GM12801 (cell line): ENCODE data around the gene NFKBIL1.

Experiments
- TF ChIP-seq, protein P1 (sequence below): IDR thresholded peaks from one replicate; pipeline ENCODE4 v1.5.1; 2011; ENCODE audit warnings: control low read depth; ENCODE audit not compliant: insufficient read length; ENCODE audit errors: extremely low read depth

Gene NFKBIL1

DNA sequence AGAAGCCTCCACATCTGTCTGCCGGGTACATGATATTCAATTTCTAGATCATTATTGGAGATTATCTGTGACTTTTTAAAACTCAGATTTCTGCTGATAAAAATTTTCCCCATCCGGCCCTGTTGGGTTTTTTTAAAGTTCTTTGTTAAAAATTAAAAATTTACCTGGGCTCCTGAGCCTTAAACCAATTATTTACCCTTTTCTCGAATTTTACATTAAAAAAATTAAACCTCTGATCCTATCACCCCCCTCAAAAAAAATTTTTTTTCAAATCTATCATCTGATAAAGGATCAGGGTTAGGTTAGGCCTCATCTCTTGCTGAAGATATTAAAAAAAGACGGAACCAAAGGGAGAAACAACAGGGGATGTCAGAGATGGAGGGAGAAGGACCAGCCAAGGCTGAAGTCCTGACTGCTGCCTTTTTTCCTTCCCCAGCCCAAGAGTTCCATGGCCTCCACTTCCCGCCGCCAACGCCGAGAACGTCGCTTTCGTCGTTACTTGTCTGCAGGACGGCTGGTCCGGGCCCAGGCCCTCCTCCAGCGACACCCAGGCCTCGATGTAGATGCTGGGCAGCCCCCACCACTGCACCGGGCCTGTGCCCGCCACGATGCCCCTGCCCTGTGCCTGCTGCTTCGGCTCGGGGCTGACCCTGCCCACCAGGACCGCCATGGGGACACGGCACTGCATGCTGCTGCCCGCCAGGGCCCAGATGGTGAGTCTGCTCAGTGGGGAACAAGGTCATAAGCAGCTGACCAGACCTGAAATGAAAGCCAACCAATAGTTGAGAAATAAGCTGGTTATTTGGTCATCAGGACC is 527 bp downstream of the NFKBIL1 start:
- TF ChIP-seq, protein P1, sequence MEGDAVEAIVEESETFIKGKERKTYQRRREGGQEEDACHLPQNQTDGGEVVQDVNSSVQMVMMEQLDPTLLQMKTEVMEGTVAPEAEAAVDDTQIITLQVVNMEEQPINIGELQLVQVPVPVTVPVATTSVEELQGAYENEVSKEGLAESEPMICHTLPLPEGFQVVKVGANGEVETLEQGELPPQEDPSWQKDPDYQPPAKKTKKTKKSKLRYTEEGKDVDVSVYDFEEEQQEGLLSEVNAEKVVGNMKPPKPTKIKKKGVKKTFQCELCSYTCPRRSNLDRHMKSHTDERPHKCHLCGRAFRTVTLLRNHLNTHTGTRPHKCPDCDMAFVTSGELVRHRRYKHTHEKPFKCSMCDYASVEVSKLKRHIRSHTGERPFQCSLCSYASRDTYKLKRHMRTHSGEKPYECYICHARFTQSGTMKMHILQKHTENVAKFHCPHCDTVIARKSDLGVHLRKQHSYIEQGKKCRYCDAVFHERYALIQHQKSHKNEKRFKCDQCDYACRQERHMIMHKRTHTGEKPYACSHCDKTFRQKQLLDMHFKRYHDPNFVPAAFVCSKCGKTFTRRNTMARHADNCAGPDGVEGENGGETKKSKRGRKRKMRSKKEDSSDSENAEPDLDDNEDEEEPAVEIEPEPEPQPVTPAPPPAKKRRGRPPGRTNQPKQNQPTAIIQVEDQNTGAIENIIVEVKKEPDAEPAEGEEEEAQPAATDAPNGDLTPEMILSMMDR: no peak

DNA sequence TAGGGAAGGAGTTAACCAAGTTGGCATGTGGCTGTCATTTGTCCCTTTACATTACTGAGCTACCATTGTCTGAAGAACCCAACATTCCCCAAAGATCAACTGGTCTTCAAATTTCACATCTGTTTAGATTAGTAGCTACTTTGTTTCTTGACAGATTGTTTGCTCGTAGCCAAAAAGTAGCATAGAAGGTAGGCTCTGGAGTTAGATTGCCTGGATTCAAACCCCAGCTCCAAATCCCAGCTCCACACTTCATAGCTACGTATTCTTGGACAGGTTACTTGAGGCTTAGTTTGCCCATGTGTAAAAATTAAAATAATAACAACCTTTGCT is 1.1 kb downstream of the NFKBIL1 start:
- TF ChIP-seq, protein P1: no peak

DNA sequence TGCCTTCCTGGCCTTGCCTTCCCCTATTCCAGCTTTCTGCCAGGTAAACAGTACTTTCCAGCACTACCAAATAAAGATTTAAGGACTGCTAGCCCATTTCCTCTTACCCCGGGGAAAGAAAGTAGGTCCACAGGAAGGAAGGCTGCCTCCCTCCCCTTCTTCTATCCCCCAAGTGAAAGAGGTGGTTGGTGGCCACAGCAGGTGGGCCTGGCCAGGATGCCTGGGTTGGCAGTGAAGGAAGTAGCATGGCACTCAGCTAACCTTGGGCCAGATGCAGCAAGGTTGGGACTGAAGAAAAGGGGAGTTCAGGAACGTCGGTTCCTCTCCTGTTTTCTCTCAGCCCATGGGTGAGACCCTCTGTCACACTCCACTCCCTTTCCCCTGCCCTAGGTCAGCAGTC is 8.9 kb downstream of the NFKBIL1 start:
- TF ChIP-seq, protein P1: no peak

DNA sequence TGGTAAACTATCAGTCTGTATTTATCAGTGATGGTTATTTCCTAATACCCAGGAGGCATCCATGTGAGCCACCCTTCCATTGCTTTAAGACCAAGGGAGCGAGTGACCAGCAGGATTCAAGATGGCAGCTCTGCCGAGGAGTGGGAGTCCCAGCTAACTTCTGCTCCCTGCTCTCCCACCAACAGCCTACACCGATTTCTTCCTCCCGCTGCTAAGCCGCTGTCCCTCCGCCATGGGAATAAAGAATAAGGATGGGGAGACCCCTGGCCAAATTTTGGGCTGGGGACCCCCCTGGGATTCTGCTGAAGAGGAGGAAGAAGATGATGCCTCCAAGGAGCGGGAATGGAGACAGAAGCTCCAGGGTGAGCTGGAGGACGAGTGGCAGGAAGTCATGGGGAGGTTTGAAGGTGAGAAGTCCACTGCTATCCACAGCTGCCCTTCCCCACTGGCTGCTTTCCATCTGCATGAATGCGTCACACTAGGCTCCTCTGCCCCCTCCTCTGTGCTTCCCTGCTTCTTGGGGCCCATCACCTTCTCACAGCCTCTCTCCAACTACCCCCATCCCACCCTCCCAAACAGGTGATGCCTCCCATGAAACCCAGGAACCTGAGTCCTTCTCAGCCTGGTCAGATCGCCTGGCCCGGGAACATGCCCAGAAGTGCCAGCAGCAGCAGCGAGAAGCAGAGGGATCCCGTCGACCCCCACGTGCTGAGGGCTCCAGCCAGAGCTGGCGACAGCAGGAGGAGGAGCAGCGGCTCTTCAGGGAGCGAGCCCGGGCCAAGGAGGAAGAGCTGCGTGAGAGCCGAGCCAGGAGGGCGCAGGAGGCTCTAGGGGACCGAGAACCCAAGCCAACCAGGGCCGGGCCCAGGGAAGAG is 10.3 kb downstream of the NFKBIL1 start:
- TF ChIP-seq, protein P1: no peak

DNA sequence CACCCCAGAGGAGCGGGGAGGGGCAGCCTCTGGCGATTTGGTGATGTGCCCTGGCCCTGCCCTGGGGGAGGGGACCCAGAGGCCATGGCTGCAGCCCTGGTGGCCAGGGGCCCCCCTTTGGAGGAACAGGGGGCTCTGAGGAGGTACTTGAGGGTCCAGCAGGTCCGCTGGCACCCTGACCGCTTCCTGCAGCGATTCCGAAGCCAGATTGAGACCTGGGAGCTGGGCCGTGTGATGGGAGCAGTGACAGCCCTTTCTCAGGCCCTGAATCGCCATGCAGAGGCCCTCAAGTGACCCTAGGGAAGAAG is 10.9 kb downstream of the NFKBIL1 start:
- TF ChIP-seq, protein P1: no peak

DNA sequence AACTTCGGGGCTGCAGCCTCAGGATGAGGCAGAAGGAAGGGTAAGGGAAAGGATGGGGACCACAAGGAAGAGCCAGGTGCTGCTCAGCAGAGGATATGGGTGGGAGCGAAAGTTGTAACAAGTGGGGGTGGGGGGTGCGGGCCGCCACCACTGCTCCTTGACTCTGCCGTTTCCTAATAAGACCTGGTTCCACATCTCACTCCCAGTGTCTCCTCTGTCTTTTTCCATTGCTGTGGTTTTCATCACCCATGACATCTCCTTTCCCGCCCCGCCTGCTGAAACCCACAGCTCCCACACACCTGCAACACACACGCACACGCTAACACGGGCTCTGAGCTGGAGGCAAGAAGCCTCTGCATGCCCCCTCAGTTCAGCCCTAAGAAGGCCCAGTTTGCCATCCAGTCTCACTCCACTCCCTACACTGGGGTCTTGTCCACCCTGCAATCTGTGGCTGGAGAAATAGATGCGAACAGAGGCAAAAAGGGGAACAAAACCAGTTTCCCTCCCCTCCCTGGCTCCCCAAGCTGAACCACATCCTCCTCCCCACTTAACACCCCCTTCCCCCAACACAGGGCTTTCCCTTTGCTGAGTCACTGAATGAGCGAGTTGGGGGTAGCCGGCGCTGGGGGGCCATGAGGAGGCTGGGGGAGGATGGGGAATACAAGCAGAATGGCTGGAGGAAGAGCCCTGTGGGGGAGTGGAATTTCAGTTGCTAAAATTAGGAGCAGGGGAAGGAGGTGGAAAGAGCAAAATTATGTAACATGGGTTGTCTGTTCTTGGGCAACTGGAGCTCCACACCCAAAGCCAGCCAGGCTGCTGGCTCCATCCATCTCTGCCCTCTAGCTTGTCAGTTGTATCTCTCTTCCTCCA is 11.5 kb downstream of the NFKBIL1 start:
- TF ChIP-seq, protein P1: no peak

DNA sequence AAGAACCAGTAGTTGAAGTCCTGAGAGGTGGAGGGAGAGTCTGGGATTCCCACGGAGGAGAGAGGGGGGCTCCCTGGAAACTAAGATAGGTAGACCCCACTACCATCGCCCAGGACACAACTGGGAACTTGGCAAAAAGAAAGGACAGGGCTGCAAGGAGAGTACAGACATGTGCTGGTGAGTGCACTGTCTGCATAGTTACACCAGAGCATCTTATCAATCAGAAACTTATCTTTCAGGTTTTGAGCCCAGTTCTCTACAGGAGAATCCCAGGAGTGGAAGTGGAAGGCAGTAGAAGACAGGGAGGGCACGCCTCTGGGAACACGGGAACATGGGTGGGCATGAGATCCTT is 12.2 kb downstream of the NFKBIL1 start:
- TF ChIP-seq, protein P1: no peak
